Epithelial cell of proximal tubule (primary cell): ENCODE data around the gene RNF32. TPM values are rescaled to one million over a fixed set of nuclear protein-coding genes. Genes with fewer than 3 reads are reported as not detected.
A peak's percentile ranks its signal among the peaks of the same experiment; 100 is the strongest.
"Not testable (repeated sequence)": the region's sequence is repeated elsewhere in the genome, so short reads cannot be mapped to it uniquely, and the experiment has no call there.

Experiments used
- DNase-seq: peaks from one replicate; pipeline ENCODE4 v3.0.0-alpha.2; 2011; ENCODE audit warnings: low read depth
- H3K4me3 ChIP-seq: 2 replicates; pipeline ENCODE4 v1.5.1; 2011; ENCODE audit warnings: low read depth, mild to moderate bottlenecking, low read length
- total RNA-seq: library from RNA; depleted of rRNA; stranded (reverse); fragments of >200 nt; gene quantifications from 2 replicates; pipeline ENCODE4 v1.2.3, GENCODE V29; 2015
- TF ChIP-seq, protein P1 (sequence below): conservative IDR thresholded peaks from 2 replicates; pipeline ENCODE4 v1.5.1; 2012; ENCODE audit warnings: low read depth, mild to moderate bottlenecking, low read length

RNF32 gene
- total RNA-seq, 1 donor from 2014 or later: 0.35 TPM

DNA sequence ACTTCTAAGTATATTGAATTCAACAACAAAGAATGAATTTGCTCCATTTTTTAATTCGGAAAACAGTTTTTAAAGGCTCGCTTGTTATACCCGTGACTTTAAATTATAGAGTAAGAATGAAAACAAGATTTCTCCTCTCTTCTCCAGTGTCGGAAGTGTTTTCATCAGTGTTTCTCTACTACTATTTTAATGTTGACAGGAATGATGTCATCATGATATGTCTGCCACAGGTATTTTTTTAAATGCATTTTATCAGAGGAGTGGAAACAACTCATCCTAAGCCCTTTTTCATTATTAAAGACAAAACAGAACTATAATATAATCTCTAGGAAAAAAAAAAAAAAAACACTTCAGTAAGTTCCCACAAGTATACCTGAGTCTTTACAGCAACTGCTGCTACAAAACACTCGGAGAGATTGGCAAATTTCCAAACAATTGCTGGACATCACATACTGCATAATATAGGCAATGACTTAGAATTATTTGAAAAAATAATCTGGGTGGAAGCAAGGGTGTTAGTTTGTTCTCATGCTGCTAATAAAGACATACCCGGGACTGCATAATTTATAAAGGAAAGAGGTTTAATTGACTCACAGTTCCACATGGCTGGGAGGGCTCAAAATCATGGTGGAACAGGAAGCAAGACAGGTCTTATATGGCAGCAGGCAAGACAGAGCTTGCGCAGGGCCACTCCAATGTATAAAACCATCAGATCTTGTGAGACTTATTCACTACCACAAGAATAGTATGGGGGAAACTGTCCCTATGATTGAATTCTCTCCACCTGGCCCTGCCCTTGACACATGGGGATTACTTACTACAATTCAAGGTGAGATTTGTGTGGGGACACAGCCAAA, 4.8 kb upstream of the RNF32 start:
- no peak overlapping the region for H3K4me3 ChIP-seq
- no peak for DNase-seq
- TF ChIP-seq, protein P1, sequence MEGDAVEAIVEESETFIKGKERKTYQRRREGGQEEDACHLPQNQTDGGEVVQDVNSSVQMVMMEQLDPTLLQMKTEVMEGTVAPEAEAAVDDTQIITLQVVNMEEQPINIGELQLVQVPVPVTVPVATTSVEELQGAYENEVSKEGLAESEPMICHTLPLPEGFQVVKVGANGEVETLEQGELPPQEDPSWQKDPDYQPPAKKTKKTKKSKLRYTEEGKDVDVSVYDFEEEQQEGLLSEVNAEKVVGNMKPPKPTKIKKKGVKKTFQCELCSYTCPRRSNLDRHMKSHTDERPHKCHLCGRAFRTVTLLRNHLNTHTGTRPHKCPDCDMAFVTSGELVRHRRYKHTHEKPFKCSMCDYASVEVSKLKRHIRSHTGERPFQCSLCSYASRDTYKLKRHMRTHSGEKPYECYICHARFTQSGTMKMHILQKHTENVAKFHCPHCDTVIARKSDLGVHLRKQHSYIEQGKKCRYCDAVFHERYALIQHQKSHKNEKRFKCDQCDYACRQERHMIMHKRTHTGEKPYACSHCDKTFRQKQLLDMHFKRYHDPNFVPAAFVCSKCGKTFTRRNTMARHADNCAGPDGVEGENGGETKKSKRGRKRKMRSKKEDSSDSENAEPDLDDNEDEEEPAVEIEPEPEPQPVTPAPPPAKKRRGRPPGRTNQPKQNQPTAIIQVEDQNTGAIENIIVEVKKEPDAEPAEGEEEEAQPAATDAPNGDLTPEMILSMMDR: no peak

DNA sequence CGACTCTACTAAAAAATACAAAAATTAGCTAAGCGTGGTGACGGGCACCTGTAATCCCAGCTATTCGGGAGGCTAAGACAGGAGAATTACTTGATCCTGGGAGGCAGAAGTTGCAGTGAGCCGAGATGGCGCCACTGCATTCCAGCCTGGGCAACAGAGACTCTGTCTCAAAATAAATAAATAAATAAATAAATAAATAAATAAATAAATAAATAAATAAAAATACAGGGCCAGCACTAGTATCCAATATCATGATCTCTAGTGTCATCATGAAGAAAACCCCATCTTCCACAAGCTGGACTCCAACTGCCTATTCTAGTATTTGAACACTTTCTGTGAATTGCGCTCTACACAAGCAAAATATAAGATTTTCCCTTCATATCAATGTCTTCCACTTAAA, 3.5 kb upstream of the RNF32 start:
- H3K4me3 ChIP-seq, DNase-seq: not testable (repeated sequence)

DNA sequence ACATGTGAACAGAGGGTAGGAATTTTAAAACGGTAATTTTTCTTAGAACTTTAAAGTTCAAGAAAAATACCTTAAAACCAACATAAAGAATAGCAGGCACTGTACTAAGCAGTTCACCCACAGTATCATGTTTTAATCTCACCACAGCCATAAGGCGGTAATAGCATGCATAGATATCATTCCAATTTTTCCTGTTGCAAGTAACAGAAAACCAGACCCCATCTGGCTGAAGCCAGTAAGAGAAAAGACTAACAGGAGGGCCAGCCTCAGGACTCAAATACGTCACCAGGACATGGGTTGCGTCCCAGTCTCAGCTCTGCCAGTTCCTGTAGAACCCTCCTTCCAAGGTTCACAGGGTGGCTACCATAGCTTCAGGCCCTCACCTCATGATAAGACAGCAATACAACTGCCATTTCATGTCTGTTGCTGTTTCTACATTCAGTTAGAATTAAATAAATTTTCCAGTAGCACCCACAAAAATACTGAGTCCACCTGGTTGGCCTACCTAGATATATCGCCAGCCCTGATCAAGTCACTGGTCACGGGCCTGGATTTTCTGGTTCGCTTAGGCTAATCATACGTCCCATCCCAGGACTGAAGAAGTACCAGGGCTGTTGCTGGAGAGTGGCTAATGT, 2.0 kb upstream of the RNF32 start:
- TF ChIP-seq, protein P1: no peak
- DNase-seq: no peak
- no peak overlapping the region for H3K4me3 ChIP-seq

DNA sequence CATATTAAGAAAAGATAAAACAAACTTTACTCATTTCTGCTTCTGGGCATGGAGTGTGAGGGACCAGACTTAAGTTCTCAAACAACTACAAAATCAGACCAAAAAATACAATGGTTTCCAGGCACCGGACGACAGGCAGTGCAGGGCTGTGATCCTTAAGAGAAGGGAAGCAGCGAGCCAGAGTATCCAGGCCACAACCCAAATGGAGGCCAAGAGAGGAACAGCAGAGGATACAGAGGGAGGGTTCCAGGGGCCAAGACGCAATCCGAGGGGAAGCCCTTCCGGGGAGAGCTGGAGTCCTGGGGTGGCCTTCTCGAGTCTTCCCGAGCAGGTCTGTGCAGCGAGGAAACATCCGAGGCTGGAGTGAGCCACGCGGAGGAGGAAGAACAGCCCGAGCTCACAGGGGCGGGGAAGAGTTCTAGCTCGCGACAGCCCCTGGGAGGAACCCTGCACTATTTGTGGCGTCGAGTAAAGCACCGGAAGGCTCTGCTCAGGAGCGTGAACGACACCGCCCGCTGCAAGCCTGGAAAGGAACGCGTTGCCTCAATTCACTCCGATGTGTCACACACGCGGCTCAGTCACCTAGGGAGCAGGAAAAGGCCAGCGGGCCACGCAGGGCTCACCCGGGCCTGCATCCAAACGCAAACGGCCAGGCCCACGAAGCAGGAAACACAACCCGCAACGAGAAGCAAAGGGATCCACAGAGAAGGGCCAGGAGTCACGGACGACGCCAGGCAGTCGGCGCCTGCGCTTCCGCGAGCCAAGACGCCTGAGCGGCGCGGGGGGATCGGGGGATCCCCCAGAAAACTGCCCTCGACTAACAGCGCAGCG, 933 bp upstream of the RNF32 start:
- H3K4me3 ChIP-seq: peak overlapping the region; percentile 83
- TF ChIP-seq, protein P1: no peak
- no peak for DNase-seq

DNA sequence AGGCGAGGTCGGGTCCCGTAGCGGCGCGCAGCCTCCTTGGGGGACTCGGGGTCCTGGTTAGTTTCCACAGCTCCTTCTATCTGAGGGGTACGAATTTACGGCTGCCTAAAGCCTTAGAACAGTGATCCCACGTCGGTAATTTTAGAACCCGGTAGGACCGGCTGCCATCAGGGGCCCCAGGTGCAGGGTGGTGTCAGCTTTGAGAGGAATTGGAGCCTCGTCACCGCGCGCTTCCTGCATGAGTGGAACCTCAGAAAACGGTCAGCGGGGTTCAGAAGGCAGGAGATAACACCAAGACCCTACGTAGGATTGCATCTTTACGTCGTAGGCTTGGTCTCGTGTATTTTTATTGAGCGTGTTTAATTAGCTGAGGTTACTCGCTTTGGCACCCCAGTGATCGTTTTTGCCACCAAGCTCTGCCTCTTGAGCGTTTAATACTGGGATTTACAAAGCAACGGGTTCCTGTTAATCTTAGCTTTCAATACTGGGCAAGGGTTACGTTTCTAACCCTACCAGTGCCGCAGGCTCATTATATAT, 443 bp downstream of the RNF32 start:
- DNase-seq: no peak
- peak overlapping the region; percentile 83 for H3K4me3 ChIP-seq
- TF ChIP-seq, protein P1: no peak

DNA sequence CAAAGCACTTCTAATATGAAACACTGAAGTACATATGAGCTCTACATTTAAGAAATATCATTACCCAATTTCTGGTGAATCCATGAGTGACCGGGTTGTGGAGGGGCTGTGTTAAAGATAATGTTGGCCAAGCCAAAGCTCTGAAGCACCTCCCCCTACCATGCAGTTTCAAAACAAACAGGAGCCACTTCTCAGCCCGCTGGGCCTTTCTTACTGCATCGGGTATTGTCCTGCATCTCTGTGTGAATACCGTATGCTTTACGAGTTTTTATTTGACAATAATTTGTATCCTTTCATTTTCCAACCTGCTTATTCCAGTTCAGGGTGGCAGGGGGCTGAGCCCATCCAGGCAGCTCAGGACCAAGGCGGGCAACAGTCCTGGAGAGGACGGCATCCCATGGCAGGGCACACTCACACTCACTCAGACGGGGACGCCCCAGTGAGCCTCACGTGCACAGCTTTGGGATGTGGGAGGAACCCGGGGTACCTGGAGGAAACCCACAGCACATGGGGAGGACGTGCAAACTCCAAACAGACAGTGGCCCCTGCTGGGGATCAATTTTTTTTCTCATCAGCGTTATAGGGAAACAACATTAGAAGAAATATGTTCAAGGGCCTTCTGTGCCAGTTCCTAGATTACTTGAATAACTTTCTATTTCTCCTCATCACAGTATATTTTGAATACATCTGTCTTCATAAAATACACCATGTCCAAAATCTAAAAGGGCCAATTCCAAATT, 1.9 kb downstream of the RNF32 start:
- no peak overlapping the region for H3K4me3 ChIP-seq
- TF ChIP-seq, protein P1: no peak
- no peak for DNase-seq

DNA sequence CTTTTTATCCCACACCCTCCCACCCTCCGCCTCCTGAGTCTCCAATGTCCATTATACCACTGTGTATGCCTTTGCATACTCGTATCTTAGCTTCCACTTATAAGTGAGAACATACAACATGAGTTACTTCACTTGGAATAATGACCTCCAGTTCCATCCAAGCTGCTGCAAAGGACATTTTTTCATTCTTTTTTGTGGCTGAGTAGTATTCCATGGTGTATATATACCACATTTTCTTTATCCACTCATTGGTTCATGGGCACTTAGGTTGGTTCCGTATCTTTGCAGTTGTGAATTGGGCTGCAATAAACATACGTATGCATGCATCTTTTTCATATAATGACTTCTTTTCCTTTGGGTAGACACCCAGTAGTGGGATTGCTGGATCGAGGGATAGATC, 6.8 kb downstream of the RNF32 start:
- not testable (repeated sequence) for DNase-seq, H3K4me3 ChIP-seq
